Measurements from ENCODE around the gene CHD3. TPM values are rescaled to one million over a fixed set of nuclear protein-coding genes. Genes with fewer than 3 reads are reported as not detected.

The CHD3 gene
- total RNA-seq, 1 donor from 2014 or later = 119 TPM

DNA sequence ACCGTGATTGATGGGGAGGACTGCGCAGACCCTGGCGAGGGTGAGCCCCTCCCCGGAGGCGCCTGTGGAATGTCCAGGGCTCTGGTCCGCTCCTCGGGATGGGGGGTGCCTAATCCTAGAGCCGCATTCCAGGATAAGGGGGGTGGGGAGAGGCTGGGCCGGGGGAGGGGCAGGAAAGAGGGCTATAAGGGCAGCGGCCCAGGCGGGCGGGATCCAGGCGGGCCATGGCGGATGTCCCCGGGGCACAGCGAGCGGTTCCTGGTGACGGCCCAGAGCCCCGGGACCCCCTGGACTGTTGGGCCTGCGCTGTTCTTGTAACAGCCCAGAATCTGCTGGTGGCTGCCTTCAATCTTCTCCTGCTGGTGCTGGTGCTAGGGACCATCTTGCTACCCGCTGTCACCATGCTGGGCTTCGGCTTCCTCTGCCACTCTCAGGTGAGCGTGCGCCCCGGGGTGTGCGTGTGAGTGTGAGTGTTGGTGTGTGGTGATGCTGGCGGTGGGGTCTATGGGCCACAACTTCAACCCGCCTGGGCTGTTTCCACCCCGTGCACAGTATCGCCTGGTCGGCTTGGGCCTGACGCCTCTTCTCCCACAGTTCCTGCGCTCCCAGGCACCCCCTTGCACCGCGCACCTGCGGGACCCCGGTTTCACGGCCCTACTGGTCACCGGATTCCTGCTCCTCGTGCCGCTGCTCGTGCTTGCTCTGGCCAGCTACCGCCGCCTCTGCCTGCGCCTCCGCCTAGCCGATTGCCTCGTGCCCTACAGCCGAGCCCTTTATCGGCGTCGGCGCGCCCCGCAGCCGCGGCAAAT lies 33.5 kb upstream of the CHD3 start, which contains the start of gene TMEM88:
TSS of gene TMEM88 (plus strand) at position 216 of the 809 bp plus-strand sequence. CDS start at position 225, 9 bp downstream.
- Mint-ChIP-seq H3K4me3 (ENCODE audit: low read depth) (no peak within 1 kb of the TSS), H3K4me1 (ENCODE audit: low read depth) (peaks cover 6% of the 10 kb centered on the region), H3K36me3 (ENCODE audit: insufficient read depth) (peaks cover 26% of the 10 kb centered on the region), H3K9me3 (ENCODE audit: low read depth) (no peaks in the 10 kb centered on the region), H3K27me3 (no peaks in the 10 kb centered on the region), H3K27ac (peak within 1 kb of the TSS; percentile 89)
- no peak for DNase-seq (ENCODE audit: low spot score, unreplicated experiment)
- TF ChIP-seq, protein P1, sequence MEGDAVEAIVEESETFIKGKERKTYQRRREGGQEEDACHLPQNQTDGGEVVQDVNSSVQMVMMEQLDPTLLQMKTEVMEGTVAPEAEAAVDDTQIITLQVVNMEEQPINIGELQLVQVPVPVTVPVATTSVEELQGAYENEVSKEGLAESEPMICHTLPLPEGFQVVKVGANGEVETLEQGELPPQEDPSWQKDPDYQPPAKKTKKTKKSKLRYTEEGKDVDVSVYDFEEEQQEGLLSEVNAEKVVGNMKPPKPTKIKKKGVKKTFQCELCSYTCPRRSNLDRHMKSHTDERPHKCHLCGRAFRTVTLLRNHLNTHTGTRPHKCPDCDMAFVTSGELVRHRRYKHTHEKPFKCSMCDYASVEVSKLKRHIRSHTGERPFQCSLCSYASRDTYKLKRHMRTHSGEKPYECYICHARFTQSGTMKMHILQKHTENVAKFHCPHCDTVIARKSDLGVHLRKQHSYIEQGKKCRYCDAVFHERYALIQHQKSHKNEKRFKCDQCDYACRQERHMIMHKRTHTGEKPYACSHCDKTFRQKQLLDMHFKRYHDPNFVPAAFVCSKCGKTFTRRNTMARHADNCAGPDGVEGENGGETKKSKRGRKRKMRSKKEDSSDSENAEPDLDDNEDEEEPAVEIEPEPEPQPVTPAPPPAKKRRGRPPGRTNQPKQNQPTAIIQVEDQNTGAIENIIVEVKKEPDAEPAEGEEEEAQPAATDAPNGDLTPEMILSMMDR (IDR thresholded peaks at IDR 0.05; ENCODE audit: unreplicated experiment) = no peak

DNA sequence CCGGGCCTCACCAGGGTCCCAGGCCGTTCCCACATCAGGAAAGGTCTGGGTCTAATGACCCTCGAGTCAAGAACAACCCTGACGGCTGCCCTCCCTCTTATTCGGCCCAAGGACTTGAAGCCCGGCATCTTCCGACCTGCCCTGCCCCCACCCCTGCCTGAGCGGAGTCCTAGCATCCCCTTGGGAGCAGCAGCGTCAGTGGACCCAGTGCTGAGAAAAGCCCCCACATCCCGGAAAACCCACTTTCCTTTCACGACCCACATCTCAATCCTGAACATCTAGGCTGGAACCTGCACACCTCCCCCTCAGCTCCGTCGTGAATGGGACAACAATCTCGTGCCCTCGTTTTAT lies 33.0 kb upstream of the CHD3 start:
- Mint-ChIP-seq H3K4me1 (ENCODE audit: low read depth) (peaks cover 6% of the 10 kb centered on the region), H3K27ac (peak overlapping the region; percentile 89), H3K36me3 (ENCODE audit: insufficient read depth) (peaks cover 25% of the 10 kb centered on the region)

DNA sequence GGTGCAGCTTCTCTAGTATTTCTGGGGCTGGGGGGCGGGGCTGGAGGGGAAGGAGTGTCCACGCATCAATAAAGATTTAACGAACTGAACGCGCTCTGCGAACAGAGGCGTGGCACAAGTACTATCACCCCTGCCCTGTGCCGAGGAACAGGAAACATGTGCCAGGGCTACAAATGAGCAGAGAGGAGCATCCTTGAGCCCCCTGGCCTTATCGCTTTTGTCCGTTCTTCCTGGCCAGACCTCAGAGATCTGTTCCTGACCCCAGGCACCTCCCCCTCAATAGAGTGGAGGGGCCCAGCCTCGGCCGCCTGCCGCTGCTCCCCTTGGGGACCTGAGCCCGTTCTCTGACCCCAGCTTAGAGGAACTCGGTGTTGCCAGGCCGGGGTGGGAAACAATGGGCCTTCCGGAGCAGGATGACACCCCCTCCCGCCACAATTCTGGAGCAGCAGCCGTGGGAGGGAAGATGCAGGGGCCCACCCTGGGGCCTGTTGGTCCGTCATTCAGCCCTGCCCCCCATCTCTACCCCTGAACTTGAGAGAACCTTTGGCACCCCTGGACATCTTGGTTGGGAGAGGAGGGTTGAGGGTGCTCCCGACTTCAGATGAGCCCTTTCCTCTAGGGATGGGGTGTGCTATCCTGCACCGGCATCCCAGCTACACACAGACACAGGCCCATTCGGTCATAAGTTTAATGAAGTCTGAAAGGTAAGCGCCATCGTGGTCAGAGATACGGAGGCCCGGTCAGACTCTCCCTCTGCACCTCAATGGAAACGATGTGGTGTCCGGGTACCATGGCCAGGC lies 32.4 kb upstream of the CHD3 start:
- H3K36me3 Mint-ChIP-seq (ENCODE audit: insufficient read depth) = peaks cover 23% of the 10 kb centered on the region
- H3K4me1 Mint-ChIP-seq (ENCODE audit: low read depth) = peaks cover 6% of the 10 kb centered on the region
- no peak overlapping the region for H3K4me3 Mint-ChIP-seq (ENCODE audit: low read depth)
- TF ChIP-seq, protein P1 (IDR thresholded peaks at IDR 0.05; ENCODE audit: unreplicated experiment) = no peak
- peak overlapping the region; percentile 89 for H3K27ac Mint-ChIP-seq
- no peaks in the 10 kb centered on the region for H3K9me3 Mint-ChIP-seq (ENCODE audit: low read depth)
- no peak for DNase-seq (ENCODE audit: low spot score, unreplicated experiment)
- no peaks in the 10 kb centered on the region for H3K27me3 Mint-ChIP-seq

More for the DNA sequence above, 33.0 kb upstream of the CHD3 start:
- Mint-ChIP-seq H3K9me3 (ENCODE audit: low read depth) (no peaks in the 10 kb centered on the region), H3K27me3 (no peaks in the 10 kb centered on the region), H3K4me3 (ENCODE audit: low read depth) (no peak overlapping the region)
- TF ChIP-seq, protein P1 (IDR thresholded peaks at IDR 0.05; ENCODE audit: unreplicated experiment) = no peak
- DNase-seq (ENCODE audit: low spot score, unreplicated experiment) = no peak

DNA sequence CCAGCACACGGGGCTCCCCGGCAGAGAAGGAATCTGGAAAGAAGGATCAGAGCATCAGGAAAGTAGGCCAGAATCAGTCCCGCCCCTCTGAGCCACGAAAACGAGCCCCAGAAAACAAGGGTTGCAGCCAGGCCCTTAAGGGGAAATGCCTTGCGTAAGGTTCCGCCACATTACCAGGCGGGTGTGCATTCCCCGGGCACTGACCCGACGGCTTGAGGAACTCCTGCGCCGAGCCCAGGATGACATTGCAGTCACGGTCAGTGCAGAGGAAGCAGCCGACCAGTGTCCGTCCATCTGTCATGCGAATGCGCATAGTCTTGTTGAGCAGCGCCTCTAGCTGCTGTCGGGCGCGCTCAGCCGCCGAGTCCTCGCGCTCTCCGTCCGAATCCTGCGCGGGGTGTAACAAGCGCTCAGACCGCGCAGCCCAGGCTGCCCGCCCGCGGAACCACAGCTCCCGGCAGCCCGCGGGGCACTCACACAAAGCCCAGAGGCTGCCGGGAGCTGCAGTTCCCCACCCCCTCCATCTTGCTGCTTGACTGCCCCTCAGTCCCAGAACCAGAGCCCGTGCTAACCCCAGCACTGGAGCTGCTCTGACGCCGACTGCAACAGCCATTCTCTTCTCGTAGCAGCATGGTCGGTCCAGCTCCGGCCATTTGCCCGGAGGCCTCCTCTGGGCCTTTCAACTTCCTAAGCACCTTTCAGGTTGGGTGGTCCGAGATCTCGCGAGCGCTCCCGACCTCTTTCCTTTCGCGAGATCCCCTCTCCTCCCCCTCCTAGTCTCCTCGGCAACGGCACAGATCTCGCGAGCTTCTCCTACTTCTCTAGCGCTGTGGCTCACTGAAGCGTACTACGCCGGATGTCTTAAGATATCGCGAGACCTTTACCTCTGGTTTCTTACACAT lies 31.5 kb upstream of the CHD3 start, which contains the start of gene NAA38:
TSS of gene NAA38 (minus strand) at position 749 of the 902 bp plus-strand sequence. CDS start at position 653, 96 bp downstream.
- peaks cover 22% of the 10 kb centered on the region for H3K36me3 Mint-ChIP-seq (ENCODE audit: insufficient read depth)
- TF ChIP-seq, protein P1 (IDR thresholded peaks at IDR 0.05; ENCODE audit: unreplicated experiment) = peak; percentile 23
- H3K4me3 Mint-ChIP-seq (ENCODE audit: low read depth) = no peak within 1 kb of the TSS

More for the DNA sequence above, 31.5 kb upstream of the CHD3 start, which contains the start of gene NAA38:
- Mint-ChIP-seq H3K4me1 (ENCODE audit: low read depth) (peaks cover 6% of the 10 kb centered on the region), H3K9me3 (ENCODE audit: low read depth) (no peaks in the 10 kb centered on the region), H3K27ac (no peak within 1 kb of the TSS), H3K27me3 (no peaks in the 10 kb centered on the region)
- peak; percentile 87 for DNase-seq (ENCODE audit: low spot score, unreplicated experiment)
